ENCODE results near the gene EDDM3A. TPM values are rescaled to one million over a fixed set of nuclear protein-coding genes. Genes with fewer than 3 reads are reported as not detected.

EDDM3A gene
- polyA plus RNA-seq, 3 donors: not detected

DNA sequence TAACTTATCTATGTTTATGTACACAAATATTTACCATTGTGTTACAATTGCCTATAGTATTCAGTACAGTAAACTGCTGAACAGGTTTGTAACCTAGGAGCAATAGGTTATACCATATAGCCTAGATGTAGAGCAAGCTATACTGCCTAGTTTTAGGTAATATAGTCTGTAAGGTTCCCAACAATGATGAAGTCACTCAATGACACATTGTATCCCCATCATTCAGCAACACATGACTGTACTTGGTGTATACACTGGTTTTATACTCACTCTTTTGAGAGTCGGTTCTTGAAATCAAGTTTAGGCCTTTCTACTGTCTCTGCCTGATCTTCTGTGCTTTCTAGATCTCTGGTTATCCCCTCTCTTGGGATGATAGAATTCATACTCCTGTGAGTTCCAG lies 51.5 kb downstream of the EDDM3A start:
- Histone ChIP-seq H2AFZ (ENCODE audit: insufficient read depth, low read depth, low read length, poor library complexity, severe bottlenecking) (no peak overlapping the region), H3K27ac (ENCODE audit: low read depth in 1 of 2, low read length in 2 of 2) (peak overlapping the region in 1 of 2 donors; percentile 91), H3K9ac (ENCODE audit: insufficient read depth, low read length, poor library complexity, severe bottlenecking) (no peak overlapping the region), H3K4me3 (replicated peaks in 1 of 3; ENCODE audit: low read depth in 2 of 3, low read length in 3 of 3) (no peak overlapping the region), H4K20me1 (ENCODE audit: insufficient read depth, low read length) (no peaks in the 10 kb centered on the region), H3K27me3 (ENCODE audit: control insufficient read depth in 2 of 2, insufficient read depth in 2 of 2, low read length in 2 of 2) (no peaks in the 10 kb centered on the region), H3K9me3 (replicated peaks in 1 of 2; ENCODE audit: control insufficient read depth in 1 of 2, insufficient read depth in 1 of 2, low read length in 2 of 2) (no peaks in the 10 kb centered on the region), H3K4me1 (ENCODE audit: control insufficient read depth in 1 of 2, insufficient read depth in 2 of 2, low read length in 2 of 2) (peaks cover 82 to 95% of the 10 kb centered on the region in 2 donors), H3K4me2 (replicated peaks; ENCODE audit: extremely low read depth, low read length, poor library complexity, severe bottlenecking) (no peak overlapping the region), H3K79me2 (ENCODE audit: insufficient read depth, low read length) (peaks cover 3% of the 10 kb centered on the region), H3K36me3 (replicated peaks in 1 of 2; ENCODE audit: control insufficient read depth in 1 of 2, insufficient read depth in 2 of 2, low read length in 2 of 2) (no peaks in the 10 kb centered on the region)
- intact Hi-C loops (cut with micrococcal nuclease): no loop called here
- peaks cover 0 to 2% (median 0%) of the 10 kb centered on the region in 7 donors for H3K9me3 Mint-ChIP-seq
- H3K27me3 Mint-ChIP-seq (ENCODE audit: low read depth in 3 of 3): peaks cover 0 to 3% (median 2%) of the 10 kb centered on the region in 3 donors
- WGBS (ENCODE audit: insufficient coverage): no CpG with 5 or more reads among the region's 1 CpG
- peak overlapping the region; percentile 75 to 92 (median 83) for H3K27ac Mint-ChIP-seq
- H3K36me3 Mint-ChIP-seq: no peaks in the 10 kb centered on the region
- H3K4me3 Mint-ChIP-seq: no peak overlapping the region
- TF ChIP-seq, protein P1, sequence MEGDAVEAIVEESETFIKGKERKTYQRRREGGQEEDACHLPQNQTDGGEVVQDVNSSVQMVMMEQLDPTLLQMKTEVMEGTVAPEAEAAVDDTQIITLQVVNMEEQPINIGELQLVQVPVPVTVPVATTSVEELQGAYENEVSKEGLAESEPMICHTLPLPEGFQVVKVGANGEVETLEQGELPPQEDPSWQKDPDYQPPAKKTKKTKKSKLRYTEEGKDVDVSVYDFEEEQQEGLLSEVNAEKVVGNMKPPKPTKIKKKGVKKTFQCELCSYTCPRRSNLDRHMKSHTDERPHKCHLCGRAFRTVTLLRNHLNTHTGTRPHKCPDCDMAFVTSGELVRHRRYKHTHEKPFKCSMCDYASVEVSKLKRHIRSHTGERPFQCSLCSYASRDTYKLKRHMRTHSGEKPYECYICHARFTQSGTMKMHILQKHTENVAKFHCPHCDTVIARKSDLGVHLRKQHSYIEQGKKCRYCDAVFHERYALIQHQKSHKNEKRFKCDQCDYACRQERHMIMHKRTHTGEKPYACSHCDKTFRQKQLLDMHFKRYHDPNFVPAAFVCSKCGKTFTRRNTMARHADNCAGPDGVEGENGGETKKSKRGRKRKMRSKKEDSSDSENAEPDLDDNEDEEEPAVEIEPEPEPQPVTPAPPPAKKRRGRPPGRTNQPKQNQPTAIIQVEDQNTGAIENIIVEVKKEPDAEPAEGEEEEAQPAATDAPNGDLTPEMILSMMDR (IDR thresholded peaks at IDR 0.05): no peak
- peak in 2 of 3 donors; percentile 68 to 74 for DNase-seq
- H3K4me1 Mint-ChIP-seq: peaks cover 82% of the 10 kb centered on the region

Other genes with a start within 250 kb of the EDDM3A start
- gene RNASE10, start 240.3 kb upstream of the EDDM3A start, polyA plus RNA-seq: not detected
- not detected for gene RNASE9, start 184.8 kb upstream of the EDDM3A start, polyA plus RNA-seq
- not detected for gene RNASE11, start 157.9 kb upstream of the EDDM3A start, polyA plus RNA-seq
- gene RNASE12, start 154.5 kb upstream of the EDDM3A start, polyA plus RNA-seq: not detected
- not detected for gene OR6S1, start 104.2 kb upstream of the EDDM3A start, polyA plus RNA-seq
- 10 to 100 TPM; 18.5 to 85.8 (median 49.1) TPM for gene RNASE4, start 61.3 kb upstream of the EDDM3A start, polyA plus RNA-seq
- 10 to 100 TPM in 2 of 3 donors, 1 to 10 TPM in 1; 9.8 to 55.7 (median 31.4) TPM for gene ANG, start 57.1 kb upstream of the EDDM3A start, polyA plus RNA-seq
- gene EDDM3B, start 22.5 kb downstream of the EDDM3A start, polyA plus RNA-seq: not detected
- gene RNASE6, start 35.4 kb downstream of the EDDM3A start, polyA plus RNA-seq: 100 to 1,000 TPM; 150 to 353 (median 316) TPM
- 100 to 1,000 TPM in 1 of 3 donors, 10 to 100 TPM in 1, 1 to 10 TPM in 1; 2.1 to 191 (median 11.3) TPM for gene RNASE1, start 57.0 kb downstream of the EDDM3A start, polyA plus RNA-seq
- 10 to 100 TPM in 1 of 3 donors, 1 to 10 TPM in 2; 5.1 to 13.8 (median 8.4) TPM for gene RNASE3, start 145.5 kb downstream of the EDDM3A start, polyA plus RNA-seq
- 100 to 1,000 TPM; 100 to 483 (median 307) TPM for gene RNASE2, start 209.6 kb downstream of the EDDM3A start, polyA plus RNA-seq
- 100 to 1,000 TPM in 1 of 3 donors, 10 to 100 TPM in 2; 20.1 to 137 (median 21.1) TPM for gene METTL17, start 244.1 kb downstream of the EDDM3A start, polyA plus RNA-seq

Data from CD14-positive monocyte (primary cell).